Liver (tissue), 3 donors: ENCODE data around the gene KRTAP16-1.

Experiments
- CTCF ChIP-seq: fragments of 150-350 bp; IDR thresholded peaks from 2 replicates; pipeline ENCODE4 v1.5.1; 2017; ENCODE audit warnings: improper control_type of control experiment, low read depth, low read length; ENCODE audit not compliant: missing input control
- MAX ChIP-seq: IDR thresholded peaks from 2 replicates; pipeline ENCODE4 v1.6.1; 2016; ENCODE audit warnings: antibody characterized with exemption
- REST ChIP-seq: IDR thresholded peaks from 2 replicates; pipeline ENCODE4 v1.6.1; 2016; ENCODE audit warnings: antibody characterized with exemption, mild to moderate bottlenecking
- SP1 ChIP-seq: IDR thresholded peaks from 2 replicates; pipeline ENCODE4 v1.6.1; 2018; ENCODE audit warnings: antibody characterized with exemption, mild to moderate bottlenecking
- donor health status: healthy.
- donor health status: healthy.

- no peak for TF ChIP-seq MAX
- TF ChIP-seq SP1 = no peak
- no peak for TF ChIP-seq CTCF
- TF ChIP-seq REST = no peak
These were observed 24.7 kb upstream of the KRTAP16-1 start for GRCh38 chr17:41333836-41334235.
